Measurements from ENCODE around the gene GPER1.
"Not testable (repeated sequence)": the region's sequence is repeated elsewhere in the genome, so short reads cannot be mapped to it uniquely, and the experiment has no call there.

GPER1 gene

GRCh38 chr7:1141651-1142050, 53.7 kb downstream of the GPER1 start:
- H3K4me3 ChIP-seq (ENCODE audit: low read depth, low read length): no peak overlapping the region
- TF ChIP-seq, protein P1, sequence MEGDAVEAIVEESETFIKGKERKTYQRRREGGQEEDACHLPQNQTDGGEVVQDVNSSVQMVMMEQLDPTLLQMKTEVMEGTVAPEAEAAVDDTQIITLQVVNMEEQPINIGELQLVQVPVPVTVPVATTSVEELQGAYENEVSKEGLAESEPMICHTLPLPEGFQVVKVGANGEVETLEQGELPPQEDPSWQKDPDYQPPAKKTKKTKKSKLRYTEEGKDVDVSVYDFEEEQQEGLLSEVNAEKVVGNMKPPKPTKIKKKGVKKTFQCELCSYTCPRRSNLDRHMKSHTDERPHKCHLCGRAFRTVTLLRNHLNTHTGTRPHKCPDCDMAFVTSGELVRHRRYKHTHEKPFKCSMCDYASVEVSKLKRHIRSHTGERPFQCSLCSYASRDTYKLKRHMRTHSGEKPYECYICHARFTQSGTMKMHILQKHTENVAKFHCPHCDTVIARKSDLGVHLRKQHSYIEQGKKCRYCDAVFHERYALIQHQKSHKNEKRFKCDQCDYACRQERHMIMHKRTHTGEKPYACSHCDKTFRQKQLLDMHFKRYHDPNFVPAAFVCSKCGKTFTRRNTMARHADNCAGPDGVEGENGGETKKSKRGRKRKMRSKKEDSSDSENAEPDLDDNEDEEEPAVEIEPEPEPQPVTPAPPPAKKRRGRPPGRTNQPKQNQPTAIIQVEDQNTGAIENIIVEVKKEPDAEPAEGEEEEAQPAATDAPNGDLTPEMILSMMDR (IDR thresholded peaks at IDR 0.05; ENCODE audit: borderline replicate concordance, insufficient read depth, low read depth, low read length): no peak

- TF ChIP-seq, protein P1 (IDR thresholded peaks at IDR 0.05; ENCODE audit: borderline replicate concordance, insufficient read depth, low read depth, low read length): no peak
- H3K4me3 ChIP-seq (ENCODE audit: low read depth, low read length): no peak overlapping the region
Measured at GRCh38 chr7:1142051-1142635, 54.2 kb downstream of the GPER1 start.

- not testable (repeated sequence) for H3K4me3 ChIP-seq (ENCODE audit: low read depth, low read length)
Measured at GRCh38 chr7:1143031-1143430, 55.1 kb downstream of the GPER1 start.

All from GM12875 (cell line).